OCI-LY3 (cell line): ENCODE results near the gene FAM241B.

Experiments
- H2AFZ ChIP-seq: fragments of 200-600, 300-600 bp; shearing (Covaris generic); 2 replicates; pipeline ENCODE4 v1.6.0; 2014; ENCODE audit warnings: antibody characterized with exemption, low read depth, low read length
- H3K27ac ChIP-seq: fragments of 200-600, 300-600 bp; sonication (generic); 2 replicates; pipeline ENCODE4 v1.5.1; 2014; ENCODE audit warnings: mild to moderate bottlenecking, low read length, moderate library complexity, mixed read lengths
- H3K27me3 ChIP-seq: fragments of 200-600, 300-600 bp; sonication (generic); 2 replicates; pipeline ENCODE4 v1.6.1; 2014; ENCODE audit warnings: low read depth, low read length, mixed read lengths
- H3K36me3 ChIP-seq: fragments of 200-600, 300-600 bp; sonication (generic); replicated peaks from 2 replicates; pipeline ENCODE3; 2014; ENCODE audit warnings: low read depth, low read length, mixed read lengths
- H3K4me1 ChIP-seq: fragments of 300-600, 200-600 bp; sonication (generic); 2 replicates; pipeline ENCODE4 v1.6.1; 2014; ENCODE audit warnings: low read length, mixed read lengths
- H3K4me2 ChIP-seq: fragments of 200-600, 300-600 bp; sonication (generic); 2 replicates; pipeline ENCODE4 v1.6.1; 2014; ENCODE audit warnings: low read length, mixed read lengths
- H3K4me3 ChIP-seq: fragments of 300-600, 200-600 bp; sonication (generic); 2 replicates; pipeline ENCODE4 v1.5.1; 2014; ENCODE audit warnings: antibody characterized with exemption, mild to moderate bottlenecking, low read length, moderate library complexity
- H3K79me2 ChIP-seq: fragments of 300-600, 200-600 bp; shearing (Covaris generic); 2 replicates; pipeline ENCODE4 v1.6.1; 2014; ENCODE audit warnings: mild to moderate bottlenecking, low read length, mixed read lengths
- H3K9ac ChIP-seq: fragments of 300-600, 200-600 bp; shearing (Covaris generic); 2 replicates; pipeline ENCODE4 v1.6.0; 2014; ENCODE audit warnings: mild to moderate bottlenecking, low read length, moderate library complexity
- H3K9me3 ChIP-seq: fragments of 200-600, 300-600 bp; shearing (Covaris generic); 2 replicates; pipeline ENCODE4 v1.6.1; 2014; ENCODE audit warnings: low read length, mixed read lengths; ENCODE audit not compliant: insufficient read depth
- H4K20me1 ChIP-seq: fragments of 200-600, 300-600 bp; sonication (generic); 2 replicates; pipeline ENCODE4 v1.6.1; 2016; ENCODE audit warnings: low read length, mixed read lengths; ENCODE audit not compliant: insufficient read depth
- CTCF ChIP-seq: fragments of 200-600, 300-600 bp; sonication (generic); IDR thresholded peaks from 2 replicates; pipeline ENCODE4 v1.5.1; 2014; ENCODE audit warnings: antibody characterized with exemption, low read length, low read depth
- EZH2phosphoT487 ChIP-seq: fragments of 200-600 bp; shearing (Covaris generic); IDR thresholded peaks from 2 replicates; pipeline ENCODE4 v1.6.1; 2018; ENCODE audit warnings: antibody characterized with exemption, mixed run types, low read depth

Gene FAM241B

GRCh38 chr10:69620625-69621024 is 9.4 kb upstream of the FAM241B start:
- Histone ChIP-seq H3K4me3 (no peak overlapping the region), H3K27me3 (0 out of 2 replicates have a peak, but pooled peaks cover 3% of the 10 kb centered on the region), H3K9ac (no peak overlapping the region), H3K36me3 (no peaks in the 10 kb centered on the region), H3K4me1 (no peaks in the 10 kb centered on the region), H4K20me1 (no peaks in the 10 kb centered on the region), H2AFZ (no peak overlapping the region), H3K4me2 (no peak overlapping the region), H3K9me3 (no peaks in the 10 kb centered on the region), H3K79me2 (no peaks in the 10 kb centered on the region), H3K27ac (no peak overlapping the region)
- no peak for TF ChIP-seq CTCF
- no peak for TF ChIP-seq EZH2phosphoT487

DNA sequence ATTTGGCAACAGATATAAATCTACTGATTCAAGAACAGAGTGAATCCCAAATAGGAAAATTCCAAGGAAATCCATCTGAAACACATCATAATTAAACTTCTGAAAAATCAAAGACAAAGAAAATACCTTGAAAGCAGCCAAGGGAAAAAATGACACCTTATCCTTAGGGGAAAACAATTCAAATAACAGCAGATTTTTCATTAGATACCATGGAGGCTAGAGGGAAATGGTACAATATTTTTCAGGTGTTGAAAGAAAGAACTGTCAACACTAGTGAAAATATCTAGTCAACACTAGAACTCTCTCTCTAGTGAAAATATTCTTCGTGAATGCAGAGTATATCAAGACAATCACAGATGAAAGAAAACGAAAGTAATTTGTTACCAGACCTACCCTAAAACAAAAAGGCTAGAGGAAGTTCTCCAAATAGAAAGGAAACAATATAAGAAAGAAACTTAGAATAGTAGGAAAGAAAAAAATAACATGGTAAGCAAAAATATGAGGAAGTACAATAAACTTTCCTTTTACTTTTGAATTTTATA is 5.7 kb upstream of the FAM241B start:
- no peak overlapping the region for H3K4me2 ChIP-seq
- H3K27ac ChIP-seq, result no peak overlapping the region
- H3K4me3 ChIP-seq, result no peak overlapping the region
- H3K36me3 ChIP-seq, result no peaks in the 10 kb centered on the region
- no peak overlapping the region for H2AFZ ChIP-seq
- no peak overlapping the region for H3K9ac ChIP-seq
- no peak for TF ChIP-seq CTCF
- no peak for TF ChIP-seq EZH2phosphoT487
- no peaks in the 10 kb centered on the region for H3K4me1 ChIP-seq
- H3K9me3 ChIP-seq, result no peaks in the 10 kb centered on the region
- 0 out of 2 replicates have a peak, but pooled peaks cover 3% of the 10 kb centered on the region for H3K27me3 ChIP-seq
- no peaks in the 10 kb centered on the region for H3K79me2 ChIP-seq
- H4K20me1 ChIP-seq, result no peaks in the 10 kb centered on the region

GRCh38 chr10:69626826-69627225 is 3.2 kb upstream of the FAM241B start:
- no peak for TF ChIP-seq CTCF
- no peak for TF ChIP-seq EZH2phosphoT487
- no peak overlapping the region for H3K27ac ChIP-seq

GRCh38 chr10:69628891-69629290 is 1.2 kb upstream of the FAM241B start:
- no peak overlapping the region for H2AFZ ChIP-seq
- no peak overlapping the region for H3K9ac ChIP-seq
- no peak overlapping the region for H3K4me3 ChIP-seq
- no peaks in the 10 kb centered on the region for H3K4me1 ChIP-seq
- H3K79me2 ChIP-seq, result no peaks in the 10 kb centered on the region
- no peak for TF ChIP-seq EZH2phosphoT487
- no peak for TF ChIP-seq CTCF
- H3K36me3 ChIP-seq, result no peaks in the 10 kb centered on the region
- no peak overlapping the region for H3K27ac ChIP-seq
- H3K27me3 ChIP-seq, result no peaks in the 10 kb centered on the region
- H3K4me2 ChIP-seq, result no peak overlapping the region
- no peaks in the 10 kb centered on the region for H3K9me3 ChIP-seq
- no peaks in the 10 kb centered on the region for H4K20me1 ChIP-seq

More at GRCh38 chr10:69626826-69627225, 3.2 kb upstream of the FAM241B start:
- Histone ChIP-seq H3K9me3 (no peaks in the 10 kb centered on the region), H3K4me3 (no peak overlapping the region), H2AFZ (no peak overlapping the region), H3K9ac (no peak overlapping the region), H3K27me3 (0 out of 2 replicates have a peak, but pooled peaks cover 3% of the 10 kb centered on the region), H3K4me1 (no peaks in the 10 kb centered on the region), H3K79me2 (no peaks in the 10 kb centered on the region), H3K4me2 (no peak overlapping the region), H4K20me1 (no peaks in the 10 kb centered on the region), H3K36me3 (no peaks in the 10 kb centered on the region)
